Inflammatory macrophage treated with lipopolysaccharide for 4 hours (primary cell): ENCODE measurements around the gene KATNIP.
"Not testable (repeated sequence)": the region's sequence is repeated elsewhere in the genome, so short reads cannot be mapped to it uniquely, and the experiment has no call there.

Experiments
- DNase-seq: peaks from one replicate; pipeline ENCODE4 v3.0.0-alpha.2; 2020

The KATNIP gene

DNA sequence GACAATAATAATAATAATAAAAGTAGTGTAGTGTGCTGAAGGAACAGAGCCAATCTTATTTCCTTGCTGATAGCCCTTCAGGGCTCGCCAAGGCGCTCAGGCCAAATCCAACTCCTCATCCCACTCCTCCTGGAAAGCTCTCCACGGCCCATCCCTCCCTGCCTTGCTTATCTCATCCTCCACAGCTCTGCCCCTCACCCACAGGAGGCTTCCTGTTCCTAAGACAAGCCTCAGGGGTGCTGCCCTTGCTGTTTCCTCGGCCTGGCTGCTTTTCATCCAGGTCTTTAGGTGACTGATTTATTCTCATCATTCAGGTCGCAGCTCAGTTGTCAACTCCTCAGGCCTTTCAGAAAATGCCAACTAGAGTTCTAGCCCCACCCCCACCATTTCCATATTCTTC, 11.4 kb upstream of the KATNIP start:
- DNase-seq: no peak

- no peak for DNase-seq
These were observed 10.8 kb upstream of the KATNIP start for GRCh38 chr16:27539120-27539519.

GRCh38 chr16:27539636-27540035, 10.3 kb upstream of the KATNIP start:
- no peak for DNase-seq

DNA sequence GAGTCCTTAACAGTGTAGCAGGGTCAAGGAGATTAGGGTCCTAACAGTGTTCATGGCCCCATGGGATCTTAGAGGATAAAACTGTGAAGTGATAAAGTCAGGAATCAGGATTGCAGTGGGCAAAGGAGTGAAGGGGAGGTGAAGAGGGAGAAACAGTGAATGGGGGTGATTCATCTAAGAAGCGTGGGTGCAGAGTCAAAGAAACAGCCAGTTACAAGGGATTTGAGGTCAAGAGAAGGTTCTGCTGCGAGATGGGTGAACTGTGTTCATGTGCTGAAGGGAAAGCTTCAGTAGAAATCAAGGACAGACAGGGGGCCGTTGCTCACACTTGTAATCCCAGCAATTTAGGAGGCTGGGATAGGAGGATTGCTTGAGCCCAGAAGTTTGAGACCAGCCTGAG, 6.1 kb upstream of the KATNIP start:
- DNase-seq: no peak

GRCh38 chr16:27544671-27545070, 5.3 kb upstream of the KATNIP start:
- no peak for DNase-seq

DNA sequence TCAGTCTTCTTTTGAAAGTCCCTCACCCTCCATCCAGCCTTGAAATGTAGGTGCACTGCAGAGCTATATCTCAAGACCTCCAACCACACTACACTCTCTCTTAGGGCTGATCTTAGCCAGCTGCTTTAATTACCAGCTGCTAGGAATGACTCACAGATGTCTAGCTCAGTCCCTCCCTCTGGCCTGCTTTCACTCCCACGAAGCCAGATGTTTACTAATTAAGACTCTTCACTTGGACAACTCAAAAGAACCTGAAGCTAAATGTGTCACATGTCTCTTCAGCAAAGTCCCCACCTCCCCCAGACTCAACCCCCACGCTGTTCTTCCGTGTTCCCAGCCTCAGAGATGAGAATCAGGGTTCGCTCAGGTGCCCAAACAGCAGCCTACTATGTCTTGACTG, 2.8 kb upstream of the KATNIP start:
- DNase-seq: no peak

GRCh38 chr16:27547851-27548250, 2.1 kb upstream of the KATNIP start:
- no peak for DNase-seq

GRCh38 chr16:27549464-27549745, 539 bp upstream of the KATNIP start:
- DNase-seq: no peak

DNA sequence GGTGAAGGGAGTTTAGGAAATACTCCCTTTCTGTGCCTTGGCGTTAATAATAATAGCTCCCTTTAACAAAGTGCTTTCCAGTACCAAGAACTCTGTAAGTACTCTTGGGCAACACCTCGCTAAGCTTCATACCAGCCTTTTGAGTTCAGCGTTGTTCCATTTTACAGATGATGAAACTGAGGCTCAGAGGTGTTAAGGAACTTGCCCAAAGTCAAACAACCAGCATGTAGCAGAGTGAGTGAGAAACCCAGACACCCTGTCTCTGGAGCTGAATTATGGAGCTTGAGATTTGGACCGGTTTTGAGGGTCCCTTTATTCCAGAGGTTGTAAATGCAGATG, 607 bp downstream of the KATNIP start:
- no peak for DNase-seq

GRCh38 chr16:27551036-27551435, 1.1 kb downstream of the KATNIP start:
- no peak for DNase-seq

DNA sequence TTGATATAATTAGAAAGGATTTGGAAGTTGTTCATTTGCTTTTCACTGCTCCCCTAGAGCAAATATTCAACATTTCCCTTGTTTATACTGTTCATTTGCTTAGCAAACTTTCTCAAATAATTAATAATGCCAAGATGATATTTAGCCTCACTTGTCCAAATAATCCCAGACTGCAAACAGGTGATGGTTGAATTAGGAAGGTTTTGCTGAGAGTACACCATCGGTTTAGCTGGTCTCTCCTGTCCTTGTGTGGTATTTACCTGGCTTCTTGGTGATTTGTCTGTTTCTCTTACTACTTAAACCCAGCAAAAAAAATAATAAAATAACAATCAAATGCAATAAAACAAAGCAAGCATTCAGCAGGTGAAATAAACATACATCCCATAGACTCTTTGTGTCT, 6.5 kb downstream of the KATNIP start:
- DNase-seq: no peak

DNA sequence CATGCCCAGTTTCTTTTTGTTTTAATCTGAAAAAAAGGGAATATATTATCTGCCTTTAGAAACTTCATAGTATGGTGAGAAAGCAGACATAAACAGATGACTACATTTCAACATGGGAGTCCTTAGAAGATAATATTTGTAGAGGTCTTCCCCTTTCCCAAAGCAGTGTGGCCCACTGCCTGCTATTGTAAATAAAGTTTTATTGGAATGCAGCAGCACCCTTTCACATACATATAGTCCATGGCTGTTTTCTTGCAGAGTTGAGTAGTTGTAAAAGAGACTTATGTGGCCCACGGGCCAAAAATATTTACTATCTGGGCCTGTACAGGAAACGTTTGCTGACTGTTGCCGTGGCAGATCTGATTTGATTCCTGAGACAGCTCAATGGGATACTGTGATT, 8.5 kb downstream of the KATNIP start:
- no peak for DNase-seq

DNA sequence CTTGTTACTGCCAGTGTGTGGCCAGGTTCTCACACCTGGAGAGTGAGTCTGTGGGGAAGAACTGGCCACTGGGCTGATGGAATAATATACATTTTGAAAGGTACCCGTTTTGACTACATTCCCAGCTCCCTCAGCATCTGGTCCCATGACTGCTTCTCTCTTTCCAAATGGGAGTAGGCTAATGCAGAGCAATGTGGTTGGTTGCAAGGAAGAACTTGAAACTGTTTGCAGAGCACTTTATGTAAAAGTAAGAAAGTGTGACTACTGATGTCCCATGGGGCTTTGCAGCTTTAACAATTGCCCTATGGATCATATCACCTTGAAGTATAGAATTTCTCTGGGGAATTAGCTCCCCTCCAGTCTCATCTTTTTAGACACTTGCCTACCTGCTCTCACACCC, 9.0 kb downstream of the KATNIP start:
- DNase-seq: no peak

DNA sequence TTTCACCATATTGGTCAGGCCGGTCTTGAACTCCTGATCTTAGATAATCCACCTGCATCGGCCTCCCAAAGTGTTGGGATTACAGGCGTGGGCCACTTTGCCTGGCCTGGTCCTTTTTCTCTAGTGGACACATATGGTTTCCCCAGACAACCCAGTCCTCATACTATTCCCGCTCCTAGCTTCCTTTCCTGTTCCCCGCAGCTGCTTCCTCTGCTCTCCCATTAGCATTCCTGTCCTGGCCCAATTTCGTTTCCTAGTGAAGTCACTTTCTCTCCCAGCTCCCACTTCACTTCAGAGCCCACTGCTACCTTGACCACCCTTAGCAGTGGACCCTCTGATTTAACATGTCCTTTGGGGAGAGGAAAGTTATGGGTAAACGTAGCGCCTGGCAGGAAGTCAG, 11.3 kb downstream of the KATNIP start:
- DNase-seq: no peak

GRCh38 chr16:27564224-27564623, 14.3 kb downstream of the KATNIP start:
- no peak for DNase-seq

DNA sequence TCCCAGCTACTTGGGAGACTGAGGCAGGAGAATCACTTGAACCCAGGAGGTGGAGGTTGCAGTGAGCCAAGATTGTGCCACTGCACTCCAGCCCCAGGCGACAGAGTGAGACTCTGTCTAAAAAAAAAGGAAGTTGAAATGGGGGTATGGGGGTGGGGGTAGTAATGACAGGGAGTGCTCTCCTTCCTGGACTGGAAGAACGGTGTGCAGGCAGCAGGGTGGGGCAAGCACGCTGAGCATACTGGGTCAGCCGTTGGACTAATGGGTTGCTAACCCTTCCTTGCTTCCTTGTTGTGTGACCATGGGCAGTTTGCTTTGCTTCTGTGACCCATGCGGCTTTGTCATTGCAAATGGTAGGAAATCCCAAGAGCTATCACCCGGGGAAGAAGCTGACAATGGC, 16.5 kb downstream of the KATNIP start:
- peak; percentile 14 for DNase-seq

- no peak for DNase-seq
These were observed 18.1 kb downstream of the KATNIP start for GRCh38 chr16:27568077-27568476.

DNA sequence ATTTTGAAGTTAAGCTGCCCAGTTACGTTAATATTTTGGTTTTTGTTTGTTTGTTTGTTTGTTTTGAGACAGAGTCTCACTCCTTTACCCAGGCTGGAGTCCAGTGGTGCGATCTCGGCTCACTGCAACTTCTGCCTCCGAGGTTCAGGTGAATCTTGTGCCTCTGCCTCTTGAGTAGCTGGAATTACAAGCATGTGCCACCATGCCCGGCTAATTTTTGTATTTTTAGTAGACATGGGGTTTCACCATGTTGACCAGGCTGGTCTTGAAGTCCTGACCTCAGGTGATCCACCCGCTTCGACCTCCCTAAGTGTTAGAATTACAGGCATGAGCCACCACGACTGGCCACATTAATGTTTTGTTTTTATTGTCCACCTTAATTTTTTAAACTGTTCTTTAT, 21.0 kb downstream of the KATNIP start:
- DNase-seq: not testable (repeated sequence)

DNA sequence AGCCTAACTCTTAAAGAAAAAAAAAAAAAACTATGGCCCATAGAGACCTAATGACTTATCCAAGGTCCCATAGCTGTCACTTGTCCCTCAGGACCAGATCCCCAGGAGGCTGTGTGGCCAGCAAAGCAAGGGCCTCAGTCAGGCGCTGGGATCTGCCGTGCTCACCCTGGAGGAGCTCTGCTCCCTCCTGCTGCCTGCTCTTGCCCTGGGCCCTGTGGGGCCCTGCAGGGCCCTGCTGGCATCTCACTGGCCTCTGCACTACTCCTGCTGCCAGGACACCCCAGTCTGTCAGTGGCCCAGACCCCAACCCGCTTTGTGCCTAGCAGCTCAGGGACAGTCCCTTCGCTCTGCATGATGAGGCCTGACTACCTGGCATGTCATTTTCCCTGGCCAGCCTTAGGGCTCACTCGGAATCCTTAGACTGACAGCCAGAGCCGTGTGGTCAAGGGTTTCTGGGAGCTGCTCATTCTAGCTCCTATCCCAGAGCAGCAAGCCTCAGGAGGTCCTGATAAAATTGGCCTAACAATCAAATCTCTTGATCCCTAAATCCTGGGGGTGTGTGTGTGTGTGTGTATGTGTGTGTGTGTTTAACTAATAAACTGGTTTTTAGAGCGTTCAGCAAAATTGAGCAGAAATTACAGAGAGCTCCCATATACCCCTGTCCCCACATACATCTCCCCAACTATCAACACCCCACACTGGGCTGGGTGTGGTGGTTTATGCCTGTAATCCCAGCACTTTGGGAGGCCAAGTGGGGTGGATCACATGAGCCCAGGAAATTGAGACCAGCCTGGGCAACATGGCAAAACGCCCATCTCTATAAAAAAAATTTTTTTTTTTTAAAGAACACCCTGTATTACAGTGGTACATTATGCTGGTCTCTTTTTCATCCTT, 21.7 kb downstream of the KATNIP start:
- DNase-seq: no peak

DNA sequence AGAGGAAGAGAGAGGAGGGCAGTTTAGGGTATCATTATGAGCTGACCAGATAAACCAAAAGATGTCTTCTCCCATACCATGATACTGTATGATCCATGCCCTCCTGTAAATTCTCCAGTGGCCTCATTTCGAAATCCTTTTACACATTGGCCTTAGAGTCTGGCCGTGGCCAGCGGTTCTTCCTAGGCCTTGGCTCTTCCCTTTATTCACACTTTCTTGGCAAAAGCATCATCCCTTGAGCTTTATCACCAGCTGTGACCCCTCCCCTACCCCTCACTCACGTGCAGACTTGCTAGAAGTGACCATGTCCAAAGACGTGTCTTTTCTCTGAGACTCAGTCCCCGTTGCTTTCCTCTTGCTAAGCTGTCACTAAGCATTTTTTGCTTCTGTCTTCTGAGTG, 22.8 kb downstream of the KATNIP start:
- DNase-seq: no peak

DNA sequence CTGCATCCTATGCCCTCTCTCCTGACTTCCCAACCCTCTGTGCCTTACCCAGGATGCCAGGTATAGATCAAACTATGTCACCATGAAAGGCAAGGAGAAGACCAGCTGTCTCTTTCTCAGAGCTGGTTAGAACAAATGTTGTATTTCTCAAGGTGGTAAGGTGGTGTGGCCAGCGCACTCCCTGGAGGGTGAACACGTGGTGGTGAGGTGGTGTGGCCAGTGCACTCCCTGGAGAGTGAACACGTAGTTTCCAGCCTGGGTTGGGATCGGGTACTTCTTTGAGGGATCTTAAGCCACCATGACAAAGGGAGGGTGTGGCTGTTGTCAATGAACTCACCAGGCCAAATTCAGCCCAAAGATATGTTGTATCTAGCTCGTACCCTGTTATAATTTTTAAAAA, 26.8 kb downstream of the KATNIP start:
- DNase-seq: no peak

- no peak for DNase-seq
These were observed 29.4 kb downstream of the KATNIP start for GRCh38 chr16:27579087-27579980.

DNA sequence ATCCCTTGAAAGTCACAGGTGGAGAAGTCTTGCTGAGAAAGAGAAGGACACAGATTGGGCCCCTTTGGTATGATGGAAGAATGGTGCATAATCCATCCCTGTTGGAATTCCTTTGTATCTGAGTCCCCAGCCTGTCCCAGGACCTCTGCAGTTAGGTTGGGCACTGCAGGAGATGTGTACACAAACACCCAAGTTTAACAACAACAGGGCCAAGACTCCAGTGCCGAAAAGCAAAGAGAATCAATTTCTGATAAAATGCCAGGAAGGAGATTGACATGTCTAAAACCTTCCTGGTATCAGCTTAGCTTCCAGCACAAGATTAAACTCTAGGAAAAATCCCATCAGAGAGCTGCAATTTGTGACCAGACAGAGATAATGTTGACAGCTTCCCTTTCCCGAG, 32.9 kb downstream of the KATNIP start:
- DNase-seq: no peak

- no peak for DNase-seq
These were observed 33.7 kb downstream of the KATNIP start for GRCh38 chr16:27583634-27584033.

- DNase-seq: no peak
These were observed 35.3 kb downstream of the KATNIP start for GRCh38 chr16:27585200-27585599.
